ENCODE measurements around the gene LGALS7B.

- TF ChIP-seq POLR2AphosphoS5 (IDR thresholded peaks at IDR 0.05; ENCODE audit: low read depth, low read length) (no peak), POLR2A (IDR thresholded peaks at IDR 0.05; ENCODE audit: low read depth, low read length) (no peak), TAF1 (IDR thresholded peaks at IDR 0.05; ENCODE audit: borderline replicate concordance, low read depth, low read length) (no peak)
Measured at GRCh38 chr19:38763795-38764220, 25.2 kb upstream of the LGALS7B start.

Measured in GM12892 (cell line).